CD4-positive, alpha-beta T cell treated with Interferon gamma for 1 hour (primary cell): ENCODE data around the gene ATP1A3.
A peak's percentile ranks its signal among the peaks of the same experiment; 100 is the strongest.

ENCODE experiments used
- DNase-seq: peaks from one replicate; pipeline ENCODE4 v3.0.0-alpha.2; 2020

ATP1A3 gene

DNA sequence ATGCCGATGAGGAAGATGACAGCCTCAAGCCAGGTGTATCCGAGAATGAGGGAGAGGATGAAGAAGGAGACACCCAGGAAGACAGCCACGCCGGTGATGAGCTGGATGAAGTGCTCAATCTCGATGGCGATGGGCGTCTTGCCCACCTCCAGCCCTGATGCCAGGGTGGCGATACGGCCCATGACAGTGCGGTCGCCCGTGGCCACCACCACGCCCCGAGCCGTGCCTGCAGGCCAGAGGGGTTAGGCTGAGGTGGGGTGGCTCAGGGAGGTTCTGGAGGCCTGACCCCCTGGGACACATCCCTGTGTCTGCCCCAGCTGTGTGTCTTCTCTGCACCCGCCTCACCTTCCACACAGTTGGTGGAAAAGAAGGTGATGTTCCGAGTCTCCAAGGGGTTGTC, 9.1 kb downstream of the ATP1A3 start:
- no peak for DNase-seq

DNA sequence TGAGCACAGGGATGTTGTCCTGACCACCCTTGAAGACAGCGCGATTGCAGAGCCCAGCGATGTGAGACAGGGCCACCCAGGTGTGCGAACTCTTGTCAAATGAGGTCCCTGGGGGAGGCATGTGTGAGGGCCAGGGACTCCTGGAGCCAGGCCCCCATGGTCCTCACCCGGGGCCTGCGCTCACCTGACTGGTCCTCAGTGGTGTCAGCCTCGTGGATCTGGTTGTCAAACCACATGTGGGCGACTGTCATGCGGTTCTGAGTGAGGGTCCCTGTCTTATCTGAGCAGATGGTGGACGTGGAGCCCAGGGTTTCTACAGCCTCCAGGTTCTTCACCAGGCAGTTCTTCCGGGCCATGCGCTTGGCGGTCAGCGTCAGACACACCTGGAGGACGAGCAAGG, 12.3 kb downstream of the ATP1A3 start:
- no peak for DNase-seq

DNA sequence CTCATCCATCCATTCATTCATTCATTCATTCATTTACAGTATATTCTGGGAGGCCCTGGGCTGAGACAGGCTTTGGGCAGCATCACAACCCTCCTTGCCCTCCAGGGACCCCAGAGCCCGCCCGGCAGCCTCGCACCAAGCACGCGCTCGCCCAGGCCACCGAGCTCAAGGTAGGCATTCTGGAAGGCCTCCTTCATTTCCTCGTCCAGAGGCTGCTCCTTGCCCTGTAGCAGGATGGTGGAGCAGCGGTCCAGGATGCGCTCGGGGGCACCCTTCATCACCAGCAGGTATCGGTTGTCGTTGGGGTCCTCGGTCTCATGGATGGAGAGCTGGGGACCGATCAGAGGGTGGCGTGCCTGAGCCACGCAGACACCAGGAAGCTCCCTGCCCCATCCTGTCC, 15.6 kb downstream of the ATP1A3 start:
- no peak for DNase-seq

DNA sequence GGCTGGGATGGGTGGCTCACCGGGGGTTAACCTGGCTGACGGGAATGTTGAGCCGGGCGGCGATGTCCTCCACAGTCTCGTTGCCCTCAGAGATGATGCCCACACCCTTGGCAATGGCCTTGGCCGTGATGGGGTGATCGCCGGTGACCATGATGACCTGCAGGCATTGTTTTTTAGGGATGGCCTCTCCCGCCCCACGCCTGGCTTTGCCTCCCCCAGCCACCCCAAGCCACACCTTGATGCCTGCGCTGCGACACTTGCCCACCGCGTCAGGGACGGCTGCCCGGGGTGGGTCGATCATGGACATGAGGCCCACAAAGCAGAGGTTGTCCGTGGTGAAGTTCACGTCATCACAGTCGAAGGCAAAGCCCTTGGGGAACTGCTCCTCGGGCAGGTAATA, 16.1 kb downstream of the ATP1A3 start:
- no peak for DNase-seq

DNA sequence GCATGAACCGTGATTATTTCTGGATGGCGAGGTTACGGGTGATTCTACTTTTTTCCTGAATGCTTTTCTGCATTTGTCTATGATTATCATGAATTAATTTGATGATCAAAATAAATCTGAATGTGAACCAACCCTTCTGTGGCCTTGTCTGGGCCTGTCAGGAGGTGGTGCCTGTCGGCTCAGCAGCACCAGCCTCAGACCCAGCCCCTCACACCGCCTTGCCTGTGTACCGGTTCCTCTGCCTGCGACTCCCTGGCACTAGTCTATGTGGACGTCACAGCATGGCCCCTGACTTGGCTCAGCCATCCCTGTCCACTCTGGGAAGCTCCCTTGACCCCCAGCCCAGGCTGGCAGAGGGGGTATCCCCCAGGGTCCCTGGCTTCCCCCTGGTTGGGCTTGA, 19.4 kb downstream of the ATP1A3 start:
- DNase-seq: no peak

DNA sequence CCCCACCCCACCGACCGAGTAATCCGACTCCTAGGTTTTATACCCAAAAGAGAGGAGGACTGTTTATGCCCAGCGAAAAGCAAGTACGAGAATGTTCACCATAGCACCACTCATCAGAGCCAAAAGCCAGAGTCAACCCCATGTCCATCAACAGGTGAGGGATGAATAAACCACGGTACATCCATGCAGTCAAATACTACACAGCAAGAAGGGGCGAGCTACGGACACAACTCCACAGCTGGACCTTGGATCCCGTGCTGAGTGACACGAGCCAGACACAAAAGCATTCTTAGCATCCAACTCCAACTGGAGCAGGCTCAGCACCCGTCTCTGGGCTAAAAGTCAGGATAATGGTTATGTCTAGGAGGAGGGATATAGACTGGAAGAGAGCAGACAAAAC, 22.7 kb downstream of the ATP1A3 start:
- no peak for DNase-seq

DNA sequence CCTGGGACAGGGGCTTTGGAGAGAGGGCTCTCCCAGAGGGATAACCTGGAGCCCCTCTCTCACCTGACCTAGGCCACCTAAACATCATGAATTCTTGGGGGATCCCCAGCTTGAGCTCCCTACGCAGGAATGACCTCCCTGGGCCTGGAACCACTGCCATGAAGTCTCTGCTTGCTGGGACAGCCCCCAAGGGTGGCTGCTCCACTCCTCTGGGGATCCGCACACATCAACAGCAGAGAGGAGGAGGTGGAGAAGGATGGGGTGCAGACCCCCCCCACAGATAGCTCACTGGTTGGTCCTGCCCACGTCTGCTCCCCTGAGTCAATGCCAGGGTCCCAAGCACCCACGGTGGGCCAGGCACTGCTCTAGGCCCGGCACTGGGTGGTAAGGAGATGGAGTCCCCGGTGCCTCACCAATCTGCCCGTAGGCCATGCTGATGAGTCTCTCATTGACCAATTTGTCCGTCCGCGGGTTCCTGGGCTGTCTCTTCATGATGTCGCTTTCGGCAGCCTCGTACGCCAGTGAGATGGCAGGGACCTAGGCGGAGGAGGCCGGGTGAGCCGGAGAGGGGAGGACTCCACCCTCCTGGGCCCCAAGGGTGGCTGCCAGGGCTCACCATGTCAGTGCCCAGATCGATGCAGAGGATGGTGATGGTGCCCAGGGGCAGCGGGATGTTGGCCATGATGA, 24.1 kb downstream of the ATP1A3 start:
- no peak for DNase-seq

DNA sequence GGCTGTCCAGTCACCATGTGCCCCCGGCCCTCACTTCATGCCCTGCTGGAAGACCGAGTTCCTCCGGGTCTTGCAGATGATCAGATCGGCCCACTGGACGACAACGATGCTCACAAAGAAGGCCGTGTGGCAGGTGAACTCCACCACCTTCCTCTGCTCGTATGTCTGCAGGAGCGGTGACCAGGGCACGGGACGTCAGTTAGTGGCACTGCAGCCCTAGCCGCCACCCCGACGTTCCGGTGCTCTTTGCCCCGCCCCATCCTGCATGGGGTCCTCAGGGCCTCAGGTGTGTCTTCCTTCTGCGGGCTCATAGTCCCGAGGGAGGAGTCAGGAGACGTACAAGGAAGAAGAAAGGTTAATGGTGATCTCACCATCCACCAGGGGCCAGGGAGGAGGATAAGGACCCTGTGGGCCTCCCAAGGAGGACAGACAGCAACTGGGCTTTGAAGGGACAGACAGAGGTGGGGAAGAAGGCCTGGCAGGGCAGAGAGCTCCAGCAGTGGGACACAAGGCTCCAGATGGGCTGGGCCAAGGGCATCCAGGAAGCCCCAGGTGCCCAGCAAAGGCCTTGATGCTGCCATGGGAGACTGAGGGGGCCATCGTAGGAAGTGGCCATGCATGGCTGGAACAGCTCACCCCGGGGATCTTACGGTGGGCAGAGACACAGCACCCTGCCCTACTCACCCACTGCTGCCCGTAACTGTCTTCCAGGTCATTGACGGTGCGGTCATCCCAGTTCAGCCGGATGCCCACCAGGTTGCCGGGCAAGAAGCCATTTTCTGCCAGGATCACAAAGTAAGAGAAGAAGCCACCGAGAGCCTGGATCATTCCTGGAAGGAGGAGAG, 25.1 kb downstream of the ATP1A3 start:
- no peak for DNase-seq

DNA sequence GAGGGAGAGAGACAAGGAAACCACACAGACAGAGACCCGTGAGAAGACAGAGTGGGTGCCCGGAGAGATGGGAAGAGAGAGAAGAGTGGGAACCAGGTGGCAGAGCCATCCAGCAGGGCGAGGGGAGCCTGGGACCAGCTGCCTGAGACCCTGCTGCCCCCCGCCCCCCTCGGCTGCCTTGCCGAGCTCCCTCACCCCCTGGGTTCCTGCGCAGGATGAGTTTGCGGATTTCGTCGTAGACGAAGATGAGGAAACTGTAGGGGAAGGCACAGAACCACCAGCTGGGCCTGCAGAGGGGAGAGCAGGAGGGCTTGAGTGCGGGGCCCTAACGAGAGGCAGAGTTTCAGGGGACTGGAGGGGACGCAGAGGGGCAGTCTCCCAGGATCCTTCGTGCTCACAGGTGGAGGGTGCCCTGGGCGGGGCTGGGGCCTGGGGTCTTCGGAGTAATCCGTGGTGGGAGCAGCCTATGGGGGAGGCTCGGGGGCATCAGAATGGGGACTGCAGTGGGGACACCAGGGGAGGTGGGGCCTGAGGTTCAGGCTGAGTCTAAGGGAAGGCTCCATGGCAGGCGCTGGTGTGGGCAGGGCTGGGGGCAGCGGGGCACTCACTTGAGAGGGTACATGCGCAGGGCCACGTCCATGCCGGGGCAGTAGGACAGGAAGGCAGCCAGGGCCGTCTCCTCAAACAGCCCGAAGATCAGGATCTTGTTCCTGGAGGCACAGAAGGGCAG, 26.8 kb downstream of the ATP1A3 start:
- peak; percentile 16 for DNase-seq

DNA sequence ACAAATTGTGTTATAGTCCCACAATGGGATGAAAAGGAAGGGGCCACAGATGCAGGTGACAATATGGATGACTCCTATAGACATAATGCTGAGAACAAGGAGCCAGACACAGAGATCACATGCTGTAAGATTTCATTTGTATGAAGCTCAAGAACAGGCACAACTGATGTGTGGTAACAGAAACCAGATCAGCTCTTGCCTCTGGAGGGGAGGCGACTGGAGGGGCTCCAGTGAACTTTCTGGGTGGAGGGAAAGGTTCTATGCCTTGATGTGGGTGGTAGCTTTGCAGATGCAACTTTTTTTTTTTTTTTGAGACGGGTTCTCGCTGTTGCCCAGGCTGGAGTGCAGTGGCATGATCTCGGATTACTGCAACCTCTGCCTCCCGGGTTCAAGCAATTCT, 28.9 kb downstream of the ATP1A3 start:
- DNase-seq: no peak

DNA sequence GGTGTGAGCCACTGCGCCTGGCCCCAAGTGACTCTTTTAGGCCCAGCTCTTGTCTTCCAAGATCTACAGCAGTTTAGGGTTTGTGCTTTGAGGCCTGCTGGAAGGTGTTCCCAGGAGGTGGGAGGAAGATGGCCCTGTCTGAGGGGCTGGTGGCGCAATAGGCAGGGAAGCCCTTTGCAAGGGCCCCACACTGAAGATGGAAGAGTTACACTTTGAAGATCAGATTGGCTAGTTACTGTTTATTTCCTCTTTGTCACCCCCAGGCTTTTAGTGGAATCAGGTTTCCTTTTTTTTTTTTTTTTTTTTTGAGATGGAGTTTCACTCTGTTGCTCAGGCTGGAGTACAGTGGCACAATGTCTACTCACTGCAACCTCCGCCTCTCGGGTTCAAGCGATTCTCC, 33.1 kb downstream of the ATP1A3 start:
- no peak for DNase-seq

DNA sequence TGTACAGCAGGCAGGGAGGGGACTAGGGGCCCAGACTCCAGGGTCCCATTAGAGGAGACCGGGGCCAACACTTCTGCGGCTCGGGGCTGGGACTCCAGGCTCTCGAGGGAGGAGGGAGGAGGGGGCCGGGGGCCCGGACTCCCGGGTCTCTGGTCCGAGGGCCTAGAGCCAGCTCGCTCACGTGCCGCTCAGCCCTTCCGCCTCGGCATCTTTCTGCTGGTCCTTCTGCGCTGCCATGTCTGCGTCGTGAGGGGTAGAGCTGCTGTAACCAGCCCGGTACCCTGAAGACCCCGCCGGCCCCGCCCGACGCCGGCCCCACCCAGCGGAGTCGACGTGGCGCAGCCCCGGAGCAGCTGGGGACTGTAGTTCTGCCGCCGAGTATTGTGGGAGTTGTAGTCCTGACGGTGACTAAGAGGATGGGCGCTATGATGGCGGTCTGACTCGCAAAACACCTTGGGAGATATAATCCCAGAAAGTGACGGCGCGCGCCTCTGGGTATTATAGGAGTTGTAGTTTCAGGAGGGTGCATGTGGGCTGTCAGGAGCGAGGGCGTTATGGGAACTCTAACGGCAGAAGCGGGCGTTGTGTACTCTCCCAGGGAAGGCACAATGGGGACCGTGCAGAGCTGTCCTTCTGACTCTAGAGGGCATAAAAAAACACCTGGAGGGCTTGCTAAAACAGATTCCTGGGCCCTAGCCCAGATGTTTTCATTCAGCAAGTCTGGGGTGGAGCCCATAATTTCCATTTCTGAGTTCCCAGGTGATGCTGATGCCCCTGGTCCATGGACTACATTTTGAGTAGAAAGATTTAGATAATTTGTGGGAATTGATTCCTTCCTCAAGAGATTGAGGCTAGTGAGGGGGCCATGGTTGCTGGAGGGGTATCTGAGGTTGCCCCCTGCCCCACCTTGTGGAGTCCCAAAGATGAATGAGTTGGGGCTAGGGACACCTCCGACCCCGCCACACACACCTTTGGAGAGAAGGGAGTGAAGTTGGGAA, 34.7 kb downstream of the ATP1A3 start, which contains the start of gene RABAC1:
Gene RABAC1, minus strand, starts transcription at position 266 of the 998 bp plus-strand sequence. Its CDS starts 29 bp downstream, at position 237.
- peak; percentile 87 for DNase-seq

DNA sequence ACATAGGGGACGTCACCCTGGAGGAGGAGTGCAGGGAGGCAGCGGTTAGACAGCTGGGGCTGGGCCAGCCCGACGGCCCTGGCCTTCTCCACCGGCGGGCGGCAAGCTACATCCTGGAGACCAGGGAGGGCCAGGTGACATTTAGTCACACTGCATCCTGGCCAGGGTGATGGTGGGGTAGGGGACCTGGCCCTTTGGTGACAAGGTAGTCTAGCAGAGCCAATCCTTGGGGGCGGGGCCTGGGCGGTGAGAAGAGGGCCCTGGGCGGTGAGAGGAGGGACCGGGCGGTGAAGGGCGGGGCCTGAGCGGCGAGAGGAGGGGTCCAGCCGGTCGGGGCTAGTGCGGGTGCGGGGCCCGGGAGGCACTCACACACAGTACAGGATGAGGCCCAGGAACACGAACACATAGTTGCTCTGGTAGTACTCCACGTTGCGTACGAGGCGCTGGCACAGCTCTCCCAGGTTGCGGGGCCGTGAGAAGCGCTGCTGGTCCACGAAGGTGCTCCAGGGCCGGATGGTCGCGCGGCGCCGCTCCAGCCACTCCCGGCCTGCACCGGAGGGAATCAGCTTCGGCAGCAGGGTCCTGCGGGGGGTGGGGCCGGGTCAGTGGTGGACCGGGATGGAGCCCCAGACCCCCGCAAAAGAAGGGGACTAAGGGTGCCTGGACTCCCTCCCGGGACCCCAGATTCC, 35.5 kb downstream of the ATP1A3 start:
- DNase-seq: peak; percentile 80

DNA sequence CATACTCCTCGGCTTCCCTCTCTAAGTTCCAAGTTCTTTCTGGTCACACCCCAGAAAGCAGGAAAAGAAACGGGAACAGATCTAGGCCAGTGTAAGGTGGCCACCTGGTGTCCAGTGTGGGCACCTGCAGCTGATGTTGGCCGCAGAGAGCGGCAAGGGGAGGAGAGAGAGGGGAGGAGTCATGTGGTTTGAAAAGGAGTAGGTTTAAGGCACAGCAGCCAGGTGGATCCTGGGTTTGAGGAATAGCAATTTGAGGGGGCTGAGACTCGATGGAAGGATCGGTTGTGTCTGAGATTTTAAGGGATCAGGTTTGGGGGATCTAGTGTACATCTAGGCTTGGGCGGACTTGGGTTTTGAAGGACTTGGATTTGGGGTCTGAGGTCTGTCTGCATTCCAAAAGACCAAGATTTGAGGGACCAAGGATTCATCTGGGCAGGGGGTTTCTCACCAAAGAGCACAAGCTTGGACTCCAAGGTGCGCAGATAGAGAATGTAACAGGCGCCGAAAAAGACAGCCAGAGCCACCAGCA, 36.1 kb downstream of the ATP1A3 start:
- peak; percentile 58 for DNase-seq

DNA sequence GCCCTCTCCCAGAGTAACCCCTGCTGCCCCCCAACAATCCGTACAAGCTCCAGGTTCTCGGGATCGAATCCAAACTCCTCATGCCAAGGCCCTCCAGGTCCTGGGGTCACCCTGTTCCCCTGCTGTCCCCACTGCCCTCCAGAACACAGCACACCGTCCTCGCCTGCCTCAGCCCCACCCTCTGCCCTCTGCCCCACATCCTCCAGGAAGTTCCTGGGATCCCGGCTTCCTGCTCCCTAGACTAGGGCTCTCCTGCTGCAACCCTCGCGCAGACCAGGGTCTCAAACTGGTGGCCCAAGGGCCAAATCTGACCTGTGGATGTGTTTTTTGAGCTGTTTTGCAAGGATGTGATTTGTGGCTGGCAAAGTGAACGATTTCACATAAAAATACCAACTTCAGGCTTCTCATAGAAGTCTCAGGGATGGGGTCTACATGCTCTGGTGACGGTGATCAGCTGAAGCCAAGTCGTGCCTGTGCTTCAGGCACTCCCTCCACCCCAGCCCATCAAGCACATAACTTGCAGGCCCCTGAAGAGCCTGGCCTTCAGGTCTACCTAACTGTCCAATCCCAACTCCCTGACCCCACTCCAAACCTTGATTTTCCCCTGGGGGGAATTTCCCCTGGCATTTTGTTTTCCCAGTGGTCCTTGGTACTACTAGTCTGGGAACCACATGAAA, 36.7 kb downstream of the ATP1A3 start:
- DNase-seq: no peak

DNA sequence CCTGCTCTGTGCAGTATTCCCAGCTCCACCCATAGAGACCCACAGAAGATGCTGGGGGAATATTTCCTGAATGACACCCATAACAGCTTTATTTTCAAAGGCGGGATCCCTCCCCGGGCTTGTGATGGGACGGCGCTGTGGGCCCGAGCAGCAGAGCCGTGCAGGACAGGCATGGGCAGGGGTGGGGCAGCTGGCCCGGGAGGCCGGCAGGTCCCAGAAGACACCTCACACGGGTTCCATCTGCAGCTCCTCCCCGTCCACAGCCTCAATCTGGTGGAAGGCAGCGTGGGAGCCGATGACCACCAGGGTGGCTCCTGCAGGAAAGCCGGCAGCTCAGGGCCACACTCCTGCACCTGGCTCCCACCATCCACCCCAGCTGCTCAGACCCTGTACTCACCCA, 37.4 kb downstream of the ATP1A3 start:
- DNase-seq: no peak

DNA sequence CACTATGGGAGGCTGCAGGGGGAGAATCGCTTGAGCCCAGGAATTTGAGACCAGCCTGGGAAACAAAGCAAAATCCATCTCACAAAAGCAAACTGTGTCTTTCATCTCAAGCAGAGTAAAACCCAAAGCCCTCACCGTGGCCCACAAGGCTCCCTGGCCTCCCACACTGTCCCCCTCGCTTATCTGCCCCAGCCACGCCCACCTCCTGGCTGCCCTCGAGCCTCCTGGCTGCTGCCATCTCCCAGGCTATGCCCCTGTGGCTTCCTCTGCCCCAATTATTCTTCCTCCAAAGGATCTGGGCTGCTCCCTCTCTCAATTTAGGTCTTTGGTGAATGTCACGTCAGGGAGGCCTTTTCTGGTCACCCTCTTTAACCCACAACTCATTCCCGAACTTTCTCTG, 38.5 kb downstream of the ATP1A3 start:
- DNase-seq: no peak

DNA sequence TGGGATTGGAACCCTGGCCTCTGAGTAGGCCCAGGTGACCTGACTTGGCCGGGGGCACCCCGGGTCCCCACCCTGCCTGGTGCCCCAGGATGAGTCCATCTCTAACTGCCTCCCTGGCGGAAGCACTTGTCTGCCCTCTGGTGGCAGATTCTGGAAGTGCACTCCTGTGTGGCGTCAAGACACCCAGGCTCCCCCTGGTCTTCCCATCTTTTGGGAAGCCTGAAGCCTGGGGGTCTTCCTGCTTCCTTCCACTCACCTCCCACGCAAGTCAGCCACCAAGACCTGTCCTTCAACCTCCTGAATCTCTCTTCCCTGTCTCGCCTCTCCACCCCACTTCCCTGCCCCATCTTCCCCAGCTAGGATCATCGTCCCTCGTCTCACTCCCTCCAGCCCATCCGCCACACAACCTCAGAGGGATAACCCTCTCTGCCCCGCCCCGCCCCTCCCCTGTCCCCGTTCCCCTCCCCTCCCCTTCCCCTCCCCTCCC, 42.3 kb downstream of the ATP1A3 start:
- peak; percentile 78 for DNase-seq

DNA sequence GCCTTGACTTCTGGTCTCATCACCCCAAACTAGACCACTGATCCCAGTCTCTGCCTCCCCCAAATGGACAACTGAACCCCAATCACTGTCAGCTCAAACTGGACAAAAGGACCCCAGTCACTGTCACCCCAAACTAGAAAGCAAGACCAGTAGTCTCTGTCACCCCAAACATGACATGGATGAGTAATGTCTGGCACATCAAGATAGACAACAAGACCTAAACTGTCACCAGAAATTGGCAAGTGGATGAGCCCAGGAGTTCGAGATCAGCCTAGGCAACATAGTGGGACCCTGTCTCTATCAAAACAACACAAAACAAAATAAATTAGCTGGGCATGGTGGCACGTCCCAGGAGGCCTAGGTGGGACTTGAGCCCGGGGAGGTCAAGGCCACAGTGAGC, 46.9 kb downstream of the ATP1A3 start:
- DNase-seq: no peak

DNA sequence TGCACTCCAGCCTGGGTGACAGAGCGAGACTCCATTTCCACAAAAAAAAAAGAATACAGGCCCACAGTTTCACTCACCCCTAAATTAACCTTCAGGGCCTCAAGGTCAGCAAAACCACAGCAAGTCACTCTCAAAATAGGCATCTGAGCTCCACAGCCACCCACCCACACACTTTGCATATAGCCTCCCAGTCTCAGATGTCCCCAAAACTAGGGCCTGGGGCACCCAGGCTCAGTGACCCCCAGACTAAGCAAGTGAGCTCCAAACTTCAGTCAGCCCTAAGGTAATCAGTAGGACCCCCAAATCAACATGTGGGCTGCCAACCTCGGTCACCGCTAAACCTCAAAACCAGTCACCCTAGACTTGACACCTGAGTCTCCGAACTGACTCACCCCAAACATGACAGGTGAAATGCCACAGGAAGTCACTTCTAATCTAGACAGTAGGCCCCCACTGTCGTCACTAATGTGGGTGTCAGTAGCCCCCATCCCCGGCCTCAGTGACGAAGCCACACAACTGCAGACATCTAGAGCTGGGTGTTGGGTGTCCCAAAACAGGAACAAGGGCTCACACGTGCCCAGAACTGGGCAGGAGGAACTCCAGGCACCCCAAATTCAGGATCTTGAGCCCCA, 48.8 kb downstream of the ATP1A3 start:
- DNase-seq: peak; percentile 93
